Neural crest cell (in vitro differentiated cells): ENCODE data around the gene ABCC10. TPM values are rescaled to one million over a fixed set of nuclear protein-coding genes. Genes with fewer than 3 reads are reported as not detected.
"Not testable (repeated sequence)": the region's sequence is repeated elsewhere in the genome, so short reads cannot be mapped to it uniquely, and the experiment has no call there.

Experiments used
- DNase-seq: peaks from one replicate; pipeline ENCODE4 v3.0.0; 2021; ENCODE audit warnings: low read depth, mixed read lengths, low spot score
- H3K27ac Mint-ChIP-seq: one replicate; pipeline ENCODE4 v1.8.0; 2021; ENCODE audit warnings: mild to moderate bottlenecking, mixed read lengths; ENCODE audit not compliant: unreplicated experiment
- H3K27me3 Mint-ChIP-seq: 2 replicates; pipeline ENCODE4 v1.8.0; 2021; ENCODE audit warnings: low read depth, mild to moderate bottlenecking, mixed read lengths
- H3K36me3 Mint-ChIP-seq: 2 replicates; pipeline ENCODE4 v1.8.0; 2021; ENCODE audit warnings: low read depth, mild to moderate bottlenecking, mixed read lengths
- H3K4me1 Mint-ChIP-seq: 2 replicates; pipeline ENCODE4 v1.8.0; 2021; ENCODE audit warnings: mixed read lengths
- H3K4me3 Mint-ChIP-seq: one replicate; pipeline ENCODE4 v1.8.0; 2021; ENCODE audit warnings: mild to moderate bottlenecking, mixed read lengths
- H3K9me3 Mint-ChIP-seq: 2 replicates; pipeline ENCODE4 v1.8.0; 2021; ENCODE audit warnings: mixed read lengths
- total RNA-seq: library from RNA; stranded (reverse); gene quantifications from 2 replicates; pipeline ENCODE4 v1.2.1, GENCODE V29; 2021
- TF ChIP-seq, protein P1 (sequence below): fragments of 200-600 bp; sonication (generic); conservative IDR thresholded peaks from 2 replicates; pipeline ENCODE4 v1.5.0; 2021; ENCODE audit warnings: antibody characterized with exemption, mild to moderate bottlenecking

Gene ABCC10
- total RNA-seq, 1 donor from 2014 or later: 34.1 TPM

DNA sequence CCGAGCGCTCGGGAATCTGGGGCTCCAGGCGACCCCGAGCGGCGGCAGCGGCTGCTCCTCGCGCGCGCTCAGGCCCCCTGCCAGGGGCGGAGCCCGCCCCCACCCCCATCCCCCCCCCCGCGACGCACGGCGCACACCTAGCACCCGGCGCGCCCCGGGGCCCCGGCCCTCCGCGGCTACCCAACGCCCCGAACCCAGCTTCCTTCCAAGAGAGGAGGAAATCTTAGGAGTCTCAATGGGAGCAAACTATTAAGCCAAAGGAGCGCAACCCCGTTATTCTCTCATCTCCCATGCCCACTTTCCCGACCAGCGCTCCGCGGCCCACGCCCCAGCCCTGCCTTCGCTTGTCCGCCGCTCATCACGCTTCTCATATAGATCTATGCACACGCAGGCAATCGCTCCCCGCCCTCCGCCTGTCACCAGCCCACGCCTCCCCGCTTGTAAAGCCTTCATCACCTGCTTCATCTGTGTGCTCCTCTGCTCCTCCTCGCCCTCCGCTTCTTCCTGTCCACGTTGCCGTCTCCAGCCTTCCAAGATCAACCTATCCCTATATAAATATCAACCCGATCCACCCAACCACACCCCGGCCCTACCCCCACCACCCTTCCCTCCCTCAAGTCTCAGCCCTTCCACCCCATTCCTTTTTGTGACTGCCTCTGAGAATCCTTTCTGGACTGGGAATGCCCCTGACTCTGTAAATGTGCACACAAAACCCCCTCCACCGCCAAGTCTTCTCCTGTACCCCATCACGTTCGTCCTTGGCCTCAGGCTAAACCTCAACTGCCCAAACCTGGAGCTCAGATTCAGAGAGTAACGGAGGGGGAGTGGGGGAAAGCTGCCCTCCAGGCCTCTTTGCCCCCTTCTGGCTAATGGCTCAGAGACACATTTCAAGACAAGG lies 28.4 kb downstream of the ABCC10 start, which contains the start of gene DLK2:
Gene DLK2 (minus strand): TSS at position 18 of the 898 bp plus-strand sequence. CDS start 723 bp downstream, outside the sequence.
- Mint-ChIP-seq H3K27me3 (peaks cover 57% of the 10 kb centered on the region), H3K4me3 (peak within 1 kb of the TSS; percentile 83), H3K9me3 (no peaks in the 10 kb centered on the region), H3K36me3 (peaks cover 2% of the 10 kb centered on the region), H3K4me1 (peaks cover 18% of the 10 kb centered on the region), H3K27ac (no peak within 1 kb of the TSS)
- TF ChIP-seq, protein P1, sequence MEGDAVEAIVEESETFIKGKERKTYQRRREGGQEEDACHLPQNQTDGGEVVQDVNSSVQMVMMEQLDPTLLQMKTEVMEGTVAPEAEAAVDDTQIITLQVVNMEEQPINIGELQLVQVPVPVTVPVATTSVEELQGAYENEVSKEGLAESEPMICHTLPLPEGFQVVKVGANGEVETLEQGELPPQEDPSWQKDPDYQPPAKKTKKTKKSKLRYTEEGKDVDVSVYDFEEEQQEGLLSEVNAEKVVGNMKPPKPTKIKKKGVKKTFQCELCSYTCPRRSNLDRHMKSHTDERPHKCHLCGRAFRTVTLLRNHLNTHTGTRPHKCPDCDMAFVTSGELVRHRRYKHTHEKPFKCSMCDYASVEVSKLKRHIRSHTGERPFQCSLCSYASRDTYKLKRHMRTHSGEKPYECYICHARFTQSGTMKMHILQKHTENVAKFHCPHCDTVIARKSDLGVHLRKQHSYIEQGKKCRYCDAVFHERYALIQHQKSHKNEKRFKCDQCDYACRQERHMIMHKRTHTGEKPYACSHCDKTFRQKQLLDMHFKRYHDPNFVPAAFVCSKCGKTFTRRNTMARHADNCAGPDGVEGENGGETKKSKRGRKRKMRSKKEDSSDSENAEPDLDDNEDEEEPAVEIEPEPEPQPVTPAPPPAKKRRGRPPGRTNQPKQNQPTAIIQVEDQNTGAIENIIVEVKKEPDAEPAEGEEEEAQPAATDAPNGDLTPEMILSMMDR: no peak
- no peak for DNase-seq

DNA sequence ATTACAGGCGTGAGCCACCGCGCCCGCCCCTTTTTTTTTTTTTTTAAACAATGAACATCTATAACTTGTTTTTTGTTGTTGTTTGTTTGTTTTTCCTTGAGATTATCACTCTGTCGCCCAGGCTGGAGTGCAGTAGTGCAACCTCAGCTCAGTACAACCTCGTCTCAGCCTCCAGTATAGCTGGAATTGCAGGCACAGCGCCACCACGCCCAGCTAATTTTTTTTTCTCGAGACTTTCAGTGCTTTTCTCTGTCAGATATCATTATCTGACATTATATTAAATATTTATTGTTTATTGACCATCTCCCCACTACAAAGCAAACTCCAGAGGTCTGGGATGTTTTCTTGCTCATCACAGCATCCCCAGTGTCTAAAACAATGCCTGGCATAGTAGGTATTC lies 30.3 kb downstream of the ABCC10 start:
- TF ChIP-seq, protein P1: no peak
- H3K4me1 Mint-ChIP-seq: peaks cover 18% of the 10 kb centered on the region
- DNase-seq: no peak
- H3K36me3 Mint-ChIP-seq: peaks cover 2% of the 10 kb centered on the region
- peaks cover 70% of the 10 kb centered on the region for H3K27me3 Mint-ChIP-seq
- H3K9me3 Mint-ChIP-seq: no peaks in the 10 kb centered on the region
- H3K4me3 Mint-ChIP-seq: peak overlapping the region; percentile 64
- H3K27ac Mint-ChIP-seq: no peak overlapping the region

DNA sequence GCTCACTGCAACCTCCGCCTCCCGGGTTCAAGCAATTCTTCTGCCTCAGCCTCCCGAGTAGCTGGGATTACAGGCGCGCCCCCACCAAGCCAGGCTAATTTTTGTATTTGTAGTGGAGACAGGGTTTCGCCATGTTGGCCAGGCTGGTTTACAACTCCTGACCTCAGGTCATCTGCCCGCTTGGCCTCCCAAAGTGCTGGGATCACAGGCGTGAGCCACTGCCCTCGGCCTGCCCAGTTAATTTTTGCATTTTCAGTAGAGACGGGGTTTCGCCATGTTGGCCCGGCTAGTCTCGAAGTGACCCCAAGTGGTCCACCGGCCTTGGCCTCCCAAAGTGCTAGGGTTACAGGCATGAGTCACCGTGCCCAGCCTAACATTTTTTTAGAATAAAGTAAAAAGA lies 30.8 kb downstream of the ABCC10 start:
- not testable (repeated sequence) for H3K4me3 Mint-ChIP-seq, DNase-seq, H3K36me3 Mint-ChIP-seq, H3K9me3 Mint-ChIP-seq, H3K27ac Mint-ChIP-seq
- Mint-ChIP-seq H3K27me3 (peaks cover 73% of the 10 kb centered on the region), H3K4me1 (peaks cover 18% of the 10 kb centered on the region)

DNA sequence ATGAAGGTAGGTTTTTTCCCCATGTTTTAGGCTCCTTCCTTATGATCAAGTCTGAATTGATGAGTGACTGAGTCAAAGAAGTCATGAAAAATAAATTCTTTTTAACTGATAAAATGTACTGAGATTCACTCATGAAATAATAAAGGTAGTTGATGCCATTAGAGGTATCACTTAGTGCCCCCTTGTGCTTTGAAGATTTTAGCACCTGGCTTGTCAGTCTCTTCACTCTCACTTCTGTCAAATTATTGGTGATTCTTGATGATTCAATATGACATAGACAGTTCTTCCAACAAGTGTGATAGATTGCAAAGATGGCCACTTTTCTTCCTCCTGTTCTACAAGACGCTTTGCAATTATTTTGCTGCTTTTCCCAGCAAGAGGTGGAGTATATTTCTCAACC lies 32.2 kb downstream of the ABCC10 start:
- DNase-seq: no peak
- TF ChIP-seq, protein P1: no peak
- Mint-ChIP-seq H3K4me3 (no peak overlapping the region), H3K27me3 (peaks cover 69% of the 10 kb centered on the region), H3K36me3 (peaks cover 2% of the 10 kb centered on the region), H3K4me1 (peaks cover 14% of the 10 kb centered on the region), H3K27ac (no peak overlapping the region), H3K9me3 (no peaks in the 10 kb centered on the region)

DNA sequence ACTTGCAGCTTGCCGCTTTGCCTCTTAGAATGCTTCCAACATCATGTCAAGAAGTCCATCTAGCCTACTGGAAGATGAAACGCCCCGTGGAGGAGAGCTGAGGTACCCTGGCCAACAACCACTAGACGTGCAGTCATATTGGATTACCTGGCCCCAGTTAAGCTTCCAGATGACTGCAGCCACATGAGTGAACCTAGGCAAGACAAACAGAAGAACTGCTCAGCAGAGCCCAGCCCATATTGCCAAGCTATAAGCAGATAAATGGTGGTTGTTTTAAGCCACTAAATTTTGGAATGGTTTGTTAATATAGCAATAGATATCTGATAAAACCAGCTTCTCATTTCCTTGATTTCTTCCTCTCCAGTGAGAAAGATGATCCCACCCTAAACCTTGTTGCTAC lies 32.7 kb downstream of the ABCC10 start:
- Mint-ChIP-seq H3K4me1 (peaks cover 14% of the 10 kb centered on the region), H3K9me3 (no peaks in the 10 kb centered on the region), H3K27ac (no peak overlapping the region), H3K27me3 (peaks cover 64% of the 10 kb centered on the region), H3K4me3 (no peak overlapping the region), H3K36me3 (peaks cover 2% of the 10 kb centered on the region)
- TF ChIP-seq, protein P1: no peak
- DNase-seq: no peak

DNA sequence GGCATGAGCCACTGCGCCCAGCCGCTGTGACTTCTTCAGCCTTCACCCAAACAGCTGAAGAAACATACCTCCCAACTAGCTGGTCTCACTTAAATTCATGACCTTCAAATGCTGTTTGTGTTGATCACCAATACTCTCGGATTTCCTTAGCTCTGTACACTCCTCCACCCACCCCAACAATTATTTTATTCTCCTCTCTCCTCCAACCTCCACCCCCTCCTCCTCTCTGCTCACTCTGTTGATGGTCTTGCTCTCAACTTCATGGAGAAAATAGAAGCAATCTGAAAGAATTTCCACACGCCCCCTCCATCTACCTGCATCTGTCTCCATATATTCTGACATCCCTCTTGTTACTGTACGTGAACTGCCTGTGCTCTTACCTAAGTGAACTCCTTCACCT lies 34.6 kb downstream of the ABCC10 start:
- no peak overlapping the region for H3K27ac Mint-ChIP-seq
- H3K4me1 Mint-ChIP-seq: peaks cover 2% of the 10 kb centered on the region
- no peaks in the 10 kb centered on the region for H3K36me3 Mint-ChIP-seq
- TF ChIP-seq, protein P1: no peak
- no peak overlapping the region for H3K4me3 Mint-ChIP-seq
- H3K27me3 Mint-ChIP-seq: peaks cover 55% of the 10 kb centered on the region
- no peak for DNase-seq
- no peaks in the 10 kb centered on the region for H3K9me3 Mint-ChIP-seq
